GDM1 (cell line): Measurements from ENCODE around the gene HIP1R.

Experiments used
- DNase-seq: peaks from one replicate; lab custom pipeline; 2025; lab: John Stamatoyannopoulos, UW

Gene HIP1R

DNA sequence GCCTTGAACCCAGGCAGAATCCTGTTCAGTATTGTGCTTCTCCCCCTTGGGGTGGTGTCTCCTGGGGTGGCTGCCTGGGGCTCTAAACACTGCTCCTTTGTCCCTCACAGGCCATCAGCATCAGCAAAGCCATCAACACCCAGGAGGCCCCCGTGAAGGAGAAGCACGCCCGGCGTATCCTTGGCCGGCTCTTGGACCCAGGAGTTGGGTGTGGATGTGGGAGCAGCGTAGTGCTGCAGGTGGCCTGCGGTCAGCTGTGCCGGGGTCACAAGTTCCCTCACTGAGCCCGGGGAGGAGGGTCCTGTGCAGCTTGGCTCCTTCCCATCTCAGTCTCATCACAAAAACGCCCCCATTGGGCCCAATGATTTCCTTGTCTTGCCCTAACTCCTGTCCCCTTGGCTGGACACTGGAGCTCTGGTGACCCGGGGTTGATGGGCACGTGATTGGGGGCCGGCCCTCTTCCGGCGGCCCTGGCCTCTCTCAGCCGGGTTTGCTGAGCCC, 12.7 kb downstream of the HIP1R start:
- DNase-seq, result no peak

DNA sequence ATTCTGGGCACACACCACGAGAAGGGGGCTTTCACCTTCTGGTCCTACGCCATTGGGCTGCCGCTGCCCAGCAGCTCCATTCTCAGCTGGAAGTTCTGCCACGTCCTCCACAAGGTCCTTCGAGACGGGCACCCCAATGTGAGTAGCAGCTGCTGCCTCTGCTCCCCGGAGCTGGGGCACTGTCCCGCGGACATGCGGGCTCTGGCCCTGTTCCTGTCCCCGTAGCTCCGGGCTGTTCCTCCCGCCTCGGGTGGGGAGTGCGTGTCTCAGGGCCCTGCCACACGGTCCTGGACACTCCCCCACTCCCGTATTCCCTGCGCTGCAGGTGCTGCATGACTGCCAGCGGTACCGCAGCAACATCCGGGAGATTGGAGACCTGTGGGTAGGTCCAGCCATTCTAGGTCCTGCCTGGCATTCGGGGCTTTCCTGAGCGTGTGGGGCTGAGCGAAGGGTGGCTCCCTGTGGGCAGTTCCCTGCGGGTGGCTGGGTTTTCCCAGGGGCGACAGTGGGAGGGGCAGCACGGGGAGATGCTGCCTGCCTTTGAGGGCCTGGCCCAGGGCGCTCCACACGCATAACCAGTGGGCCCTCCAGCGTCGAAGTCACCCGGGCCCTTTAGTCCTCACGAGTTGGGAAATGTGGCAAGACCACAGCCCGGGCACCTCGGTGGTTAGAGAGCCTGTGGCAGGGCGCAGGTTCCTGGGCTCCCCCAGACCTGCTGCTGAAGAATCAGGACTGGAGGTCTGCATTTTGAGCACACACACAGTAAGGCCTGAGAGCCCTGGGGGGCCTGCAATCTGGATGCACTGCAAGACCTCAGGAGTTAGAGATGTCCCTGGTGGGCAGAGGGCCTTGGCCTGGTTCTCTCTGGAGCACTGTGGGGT, 13.5 kb downstream of the HIP1R start:
- no peak for DNase-seq

DNA sequence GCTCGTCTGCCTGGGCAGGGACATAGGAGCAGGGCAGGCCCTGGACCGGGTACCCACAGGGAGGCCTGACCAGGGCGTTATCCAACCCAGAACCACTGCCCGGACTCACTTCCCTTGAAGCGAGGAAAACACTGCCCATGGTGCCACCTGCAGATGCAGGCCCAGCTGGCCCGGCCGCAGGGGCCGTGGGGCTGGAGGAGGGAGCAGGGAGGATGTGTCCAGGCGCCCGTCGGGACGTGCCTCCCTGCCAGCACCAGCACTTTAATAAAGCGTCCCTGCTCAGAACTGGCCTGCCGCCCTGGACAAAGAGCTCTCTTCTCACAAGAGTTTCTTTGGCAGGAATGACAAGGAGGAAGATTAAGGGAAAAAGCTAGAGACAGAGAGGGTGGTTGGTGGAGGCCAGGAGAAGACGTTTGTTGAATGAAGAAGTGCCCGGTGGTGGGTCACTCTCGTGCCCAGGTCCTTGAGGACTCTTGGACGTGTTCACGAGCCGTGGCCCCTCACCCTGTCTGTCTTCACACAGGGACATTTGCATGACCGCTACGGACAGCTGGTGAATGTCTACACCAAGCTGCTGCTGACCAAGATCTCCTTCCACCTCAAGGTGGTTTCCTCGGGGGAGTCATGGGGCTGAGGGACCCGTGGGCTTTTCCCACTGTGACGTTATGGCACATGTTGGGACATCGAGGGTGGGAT, 14.2 kb downstream of the HIP1R start:
- no peak for DNase-seq

DNA sequence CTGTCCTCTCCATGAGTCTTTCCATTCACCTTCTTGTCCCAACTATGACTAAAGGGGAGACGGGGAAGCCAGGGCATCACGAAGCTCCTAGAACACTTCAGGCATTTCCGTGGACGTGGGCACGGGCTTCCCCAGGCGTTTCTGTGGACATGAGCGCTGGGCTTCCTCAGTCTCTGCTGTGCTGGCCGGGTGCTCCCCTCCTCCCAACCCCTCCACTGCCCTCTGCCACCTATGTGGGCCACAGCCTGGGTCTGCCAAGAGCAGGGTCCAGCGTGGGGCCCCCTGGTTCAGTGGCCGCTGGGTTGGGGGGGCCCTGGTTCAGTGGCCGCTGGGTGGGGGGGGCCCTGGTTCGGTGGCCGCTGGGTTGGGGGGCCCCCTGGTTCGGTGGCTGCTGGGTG, 14.8 kb downstream of the HIP1R start:
- DNase-seq, result no peak

DNA sequence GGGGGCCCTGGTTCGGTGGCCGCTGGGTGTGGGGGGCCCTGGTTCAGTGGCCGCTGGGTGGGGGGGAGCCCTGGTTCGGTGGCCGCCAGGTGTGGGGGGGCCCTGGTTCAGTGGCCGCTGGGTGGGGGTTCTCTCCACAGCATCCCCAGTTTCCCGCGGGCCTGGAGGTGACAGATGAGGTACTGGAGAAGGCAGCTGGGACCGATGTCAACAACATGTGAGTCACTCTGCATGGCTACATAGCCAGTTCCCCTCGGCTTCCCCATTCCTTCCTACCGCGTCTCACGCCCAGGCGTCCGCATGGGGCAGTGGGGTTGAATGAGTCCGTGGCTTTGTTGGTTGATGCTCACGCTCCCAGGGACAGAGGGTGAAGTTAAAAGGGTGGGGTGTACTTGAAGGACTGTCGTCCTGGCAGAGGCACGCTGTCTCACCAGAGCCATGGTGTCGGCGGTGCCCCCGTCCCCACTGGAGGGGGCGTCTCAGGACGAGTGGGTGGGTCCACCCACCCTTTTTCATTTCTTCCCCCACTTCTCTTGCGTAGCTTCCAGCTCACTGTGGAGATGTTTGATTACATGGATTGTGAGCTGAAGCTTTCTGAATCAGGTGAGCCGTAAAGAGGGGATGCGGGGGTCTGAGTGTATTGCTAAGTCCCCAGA, 15.6 kb downstream of the HIP1R start:
- no peak for DNase-seq

DNA sequence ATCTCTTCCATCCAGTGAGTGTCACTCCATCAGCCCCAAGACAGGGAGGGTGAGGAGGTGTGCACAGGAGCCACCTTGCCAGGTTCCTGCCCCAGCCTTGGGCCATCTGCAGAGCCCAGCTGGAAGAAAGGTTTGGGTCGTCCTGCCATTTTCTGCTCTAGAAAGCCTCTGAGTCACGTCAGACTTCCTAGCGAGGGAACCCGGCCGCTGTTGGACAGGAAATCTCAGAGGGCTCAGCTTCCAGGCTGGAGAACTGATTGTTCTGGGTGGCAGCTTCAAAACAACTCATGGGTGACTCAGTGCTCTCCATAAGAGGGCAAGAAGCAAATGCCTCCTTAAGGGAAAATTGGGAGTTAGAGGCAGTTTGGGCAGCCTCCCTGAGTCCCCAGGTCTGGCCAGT, 16.6 kb downstream of the HIP1R start:
- DNase-seq, result no peak

DNA sequence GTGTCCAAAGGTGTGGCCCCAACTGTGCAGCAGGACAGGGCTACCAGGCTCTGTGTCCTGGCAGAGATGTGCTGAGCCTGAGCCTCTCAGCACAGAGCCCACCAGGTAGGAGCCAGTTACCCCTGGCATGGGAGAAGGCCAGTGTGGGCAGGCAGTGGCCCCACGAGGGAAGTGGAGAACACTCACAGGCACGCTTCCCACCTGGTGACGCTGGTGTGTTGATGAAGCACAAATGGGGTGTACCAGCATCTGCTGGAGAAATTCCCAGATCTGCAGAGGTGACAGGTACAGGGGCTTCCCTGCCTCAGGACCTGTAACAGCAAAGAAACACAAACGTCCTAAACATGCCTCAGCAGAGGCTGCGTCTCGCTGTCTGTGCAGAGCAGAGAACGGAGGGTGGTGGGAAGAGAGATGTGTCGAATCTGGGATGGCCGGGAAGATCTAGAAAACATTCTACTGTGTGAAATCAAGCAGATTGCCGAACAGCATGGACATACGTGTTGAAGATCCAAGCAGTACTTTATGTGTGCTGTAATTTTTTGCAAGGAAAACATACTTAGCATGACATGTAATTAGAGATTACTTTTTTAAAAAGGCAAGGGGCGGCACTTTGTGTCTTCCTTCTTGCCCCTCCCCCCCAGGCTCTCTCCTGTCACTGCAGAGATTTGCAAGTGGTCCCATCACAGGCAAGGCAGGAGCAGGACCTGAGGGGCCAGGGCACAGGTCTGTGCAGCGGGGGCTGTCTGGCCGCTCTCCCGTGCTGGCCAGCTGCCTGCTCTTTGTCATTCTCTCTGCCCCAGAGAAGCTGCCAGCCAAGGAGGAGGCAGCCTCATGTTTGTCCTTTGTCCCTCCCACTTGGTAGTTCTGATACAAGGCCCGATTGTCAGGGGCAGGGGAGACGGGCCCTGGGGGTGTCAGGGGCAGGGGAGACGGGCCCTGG, 17.3 kb downstream of the HIP1R start:
- no peak for DNase-seq

DNA sequence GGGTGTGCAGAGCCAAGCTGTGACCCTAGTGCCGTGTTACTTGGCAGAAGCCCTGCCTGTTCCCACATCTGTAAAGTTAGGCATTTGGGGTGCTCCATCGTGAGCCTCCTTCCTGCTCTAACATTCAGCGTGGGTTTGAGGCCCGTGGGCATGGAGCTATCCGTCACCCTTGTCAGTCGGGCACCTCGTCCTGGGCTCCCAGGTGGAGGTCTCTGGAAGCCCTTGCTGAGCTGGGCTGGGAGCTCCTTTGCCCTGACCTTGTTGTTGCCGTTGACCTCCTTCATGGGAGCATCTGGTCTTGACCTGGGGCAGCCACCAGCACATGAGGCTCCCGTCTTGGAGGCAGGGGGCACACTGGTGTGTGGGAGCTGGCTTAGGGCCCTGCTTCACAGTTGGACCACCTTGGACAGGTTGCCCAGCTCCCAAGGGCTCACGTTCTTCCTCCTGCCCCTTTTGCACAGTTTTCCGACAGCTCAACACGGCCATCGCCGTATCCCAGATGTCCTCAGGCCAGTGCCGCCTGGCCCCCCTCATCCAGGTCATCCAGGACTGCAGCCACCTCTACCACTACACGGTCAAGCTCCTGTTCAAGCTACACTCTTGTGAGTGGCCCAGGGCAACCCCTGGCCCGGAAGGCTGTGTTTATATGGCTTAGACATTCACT, 18.5 kb downstream of the HIP1R start:
- DNase-seq, result no peak

DNA sequence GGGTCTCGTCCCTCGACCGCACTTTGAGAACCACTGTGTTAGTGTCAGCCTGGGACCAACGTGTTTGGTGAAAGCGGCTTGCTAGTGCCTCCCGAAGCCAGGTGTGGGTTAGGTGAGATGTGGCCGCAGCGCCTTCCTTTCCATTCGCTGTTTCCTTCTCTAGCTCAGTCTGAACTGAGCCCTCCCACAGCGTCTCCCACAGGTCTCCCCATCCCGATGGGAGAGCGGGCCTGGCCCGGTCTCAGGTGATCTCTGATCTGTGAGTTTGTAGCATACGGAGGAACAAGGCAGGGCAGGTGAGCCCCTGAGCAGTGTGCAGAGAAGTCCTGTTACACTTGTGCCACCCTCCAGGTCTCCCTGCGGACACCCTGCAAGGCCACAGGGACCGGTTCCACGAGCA, 19.3 kb downstream of the HIP1R start:
- no peak for DNase-seq

DNA sequence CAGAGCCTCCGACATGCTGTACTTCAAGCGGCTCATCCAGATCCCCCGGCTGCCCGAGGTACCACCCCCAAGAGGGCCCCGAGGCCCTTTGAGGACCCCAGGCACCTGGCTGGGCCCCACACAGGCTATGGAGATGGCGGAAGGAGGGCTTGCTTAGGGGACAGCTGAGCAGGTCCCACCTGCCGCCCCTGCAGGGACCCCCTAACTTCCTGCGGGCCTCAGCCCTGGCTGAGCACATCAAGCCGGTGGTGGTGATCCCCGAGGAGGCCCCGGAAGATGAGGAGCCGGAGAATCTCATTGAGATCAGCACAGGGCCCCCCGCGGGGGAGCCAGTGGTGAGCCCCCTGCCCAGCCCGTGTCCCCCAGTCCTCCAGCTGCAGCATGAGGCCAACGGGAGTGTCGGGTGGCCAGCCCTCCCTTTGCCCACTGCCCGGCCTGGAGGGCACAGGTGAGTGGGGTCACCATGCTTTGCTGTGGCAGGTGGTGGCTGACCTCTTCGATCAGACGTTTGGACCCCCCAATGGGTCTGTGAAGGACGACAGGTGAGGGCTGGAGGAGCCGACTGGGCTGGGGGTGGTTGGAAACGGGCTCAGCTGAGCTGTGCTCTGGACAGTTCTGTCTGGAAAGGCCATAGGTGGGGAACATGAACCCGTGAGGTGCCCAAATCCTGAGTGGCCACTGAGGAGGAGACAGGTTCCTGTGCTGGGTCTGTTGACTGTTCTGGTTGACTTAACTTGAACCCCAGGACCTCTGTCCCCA, 20.0 kb downstream of the HIP1R start:
- DNase-seq, result no peak

DNA sequence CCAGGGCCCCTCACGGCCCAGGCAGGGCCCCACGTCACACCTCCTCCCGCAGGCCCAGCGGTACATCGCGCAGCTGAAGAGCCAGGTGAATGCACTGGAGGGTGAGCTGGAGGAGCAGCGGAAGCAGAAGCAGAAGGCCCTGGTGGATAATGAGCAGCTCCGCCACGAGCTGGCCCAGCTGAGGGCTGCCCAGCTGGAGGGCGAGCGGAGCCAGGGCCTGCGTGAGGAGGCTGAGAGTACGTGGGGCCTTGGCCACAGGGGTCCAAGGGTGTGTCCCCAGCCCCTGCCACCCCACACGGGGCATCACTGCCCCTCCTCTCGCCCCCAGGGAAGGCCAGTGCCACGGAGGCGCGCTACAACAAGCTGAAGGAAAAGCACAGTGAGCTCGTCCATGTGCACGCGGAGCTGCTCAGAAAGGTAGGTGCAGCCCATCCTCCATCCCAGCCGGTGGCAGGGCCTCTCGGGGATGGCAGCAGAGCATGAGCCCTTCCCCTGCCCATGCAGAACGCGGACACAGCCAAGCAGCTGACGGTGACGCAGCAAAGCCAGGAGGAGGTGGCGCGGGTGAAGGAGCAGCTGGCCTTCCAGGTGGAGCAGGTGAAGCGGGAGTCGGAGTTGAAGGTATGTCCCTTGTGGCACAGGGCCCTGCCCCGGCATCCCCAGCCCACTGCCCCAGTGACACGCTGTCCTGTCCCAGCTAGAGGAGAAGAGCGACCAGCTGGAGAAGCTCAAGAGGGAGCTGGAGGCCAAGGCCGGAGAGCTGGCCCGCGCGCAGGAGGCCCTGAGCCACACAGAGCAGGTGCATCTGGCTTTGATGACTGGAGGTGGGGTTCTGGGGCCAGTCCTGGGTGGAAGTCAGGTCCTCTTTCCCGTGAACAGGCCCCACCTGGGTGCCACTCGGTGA, 20.9 kb downstream of the HIP1R start:
- no peak for DNase-seq

DNA sequence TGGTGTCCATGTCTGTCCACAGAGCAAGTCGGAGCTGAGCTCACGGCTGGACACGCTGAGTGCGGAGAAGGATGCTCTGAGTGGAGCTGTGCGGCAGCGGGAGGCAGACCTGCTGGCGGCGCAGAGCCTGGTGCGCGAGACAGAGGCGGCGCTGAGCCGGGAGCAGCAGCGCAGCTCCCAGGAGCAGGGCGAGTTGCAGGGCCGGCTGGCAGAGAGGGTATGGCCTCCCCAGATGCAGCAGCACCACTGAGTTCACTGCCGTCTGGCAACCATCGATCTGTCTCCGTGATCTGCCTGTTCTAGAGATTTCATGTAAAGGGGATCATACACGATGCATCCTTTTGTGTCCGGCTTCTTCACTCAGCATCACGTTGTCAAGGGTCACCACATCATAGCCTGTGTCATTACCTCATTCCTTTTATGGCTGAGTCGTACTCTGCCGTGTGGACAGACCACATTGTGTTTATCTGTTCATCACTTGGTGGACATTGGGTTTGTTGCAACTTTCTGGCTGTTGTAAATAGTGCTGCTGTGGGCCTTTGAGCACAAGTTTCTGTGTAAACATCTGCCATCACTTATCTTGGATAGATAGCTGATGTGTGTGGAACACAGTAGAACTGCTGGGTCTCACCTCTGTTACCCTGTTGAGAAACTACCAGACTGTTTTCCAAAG, 21.9 kb downstream of the HIP1R start:
- DNase-seq, result no peak

DNA sequence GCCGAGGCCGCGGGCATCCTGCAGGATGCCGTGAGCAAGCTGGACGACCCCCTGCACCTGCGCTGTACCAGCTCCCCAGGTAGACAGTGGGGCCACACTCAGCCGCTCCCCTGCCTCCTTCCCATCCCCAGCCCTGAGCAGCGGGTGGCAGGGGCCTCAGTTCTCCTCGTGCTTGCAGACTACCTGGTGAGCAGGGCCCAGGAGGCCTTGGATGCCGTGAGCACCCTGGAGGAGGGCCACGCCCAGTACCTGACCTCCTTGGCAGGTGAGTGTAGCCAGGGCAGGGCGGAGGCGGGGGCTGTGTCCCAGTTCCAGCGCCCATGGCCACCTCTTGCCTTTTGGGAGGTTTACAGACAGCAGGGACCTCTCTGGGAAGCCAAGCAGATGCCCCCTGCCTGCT, 22.9 kb downstream of the HIP1R start:
- DNase-seq, result no peak

DNA sequence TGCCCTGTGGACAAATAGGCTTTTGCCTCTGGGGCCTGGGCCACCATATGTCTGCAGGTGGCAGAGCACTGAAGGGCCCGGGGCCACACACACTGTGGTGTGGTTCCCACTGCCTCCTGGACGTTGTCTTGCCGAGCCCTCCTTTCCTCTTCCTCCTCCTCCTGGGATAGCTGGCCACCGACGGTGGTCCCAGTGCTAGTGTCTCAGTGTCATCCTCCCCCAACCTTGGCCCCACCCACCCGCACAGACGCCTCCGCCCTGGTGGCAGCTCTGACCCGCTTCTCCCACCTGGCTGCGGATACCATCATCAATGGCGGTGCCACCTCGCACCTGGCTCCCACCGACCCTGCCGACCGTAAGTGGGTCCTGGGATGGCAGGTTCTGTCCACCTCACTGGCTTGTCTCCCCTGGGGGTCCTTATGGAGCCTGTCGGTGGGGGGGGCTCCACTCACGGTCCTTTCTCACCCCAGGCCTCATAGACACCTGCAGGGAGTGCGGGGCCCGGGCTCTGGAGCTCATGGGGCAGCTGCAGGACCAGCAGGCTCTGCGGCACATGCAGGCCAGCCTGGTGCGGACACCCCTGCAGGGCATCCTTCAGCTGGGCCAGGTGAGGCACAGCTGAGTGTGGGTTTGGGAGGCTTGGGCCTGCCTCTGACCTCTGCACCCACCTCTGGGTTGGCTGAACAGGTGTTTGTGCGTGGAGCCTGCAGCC, 23.5 kb downstream of the HIP1R start:
- DNase-seq, result no peak

DNA sequence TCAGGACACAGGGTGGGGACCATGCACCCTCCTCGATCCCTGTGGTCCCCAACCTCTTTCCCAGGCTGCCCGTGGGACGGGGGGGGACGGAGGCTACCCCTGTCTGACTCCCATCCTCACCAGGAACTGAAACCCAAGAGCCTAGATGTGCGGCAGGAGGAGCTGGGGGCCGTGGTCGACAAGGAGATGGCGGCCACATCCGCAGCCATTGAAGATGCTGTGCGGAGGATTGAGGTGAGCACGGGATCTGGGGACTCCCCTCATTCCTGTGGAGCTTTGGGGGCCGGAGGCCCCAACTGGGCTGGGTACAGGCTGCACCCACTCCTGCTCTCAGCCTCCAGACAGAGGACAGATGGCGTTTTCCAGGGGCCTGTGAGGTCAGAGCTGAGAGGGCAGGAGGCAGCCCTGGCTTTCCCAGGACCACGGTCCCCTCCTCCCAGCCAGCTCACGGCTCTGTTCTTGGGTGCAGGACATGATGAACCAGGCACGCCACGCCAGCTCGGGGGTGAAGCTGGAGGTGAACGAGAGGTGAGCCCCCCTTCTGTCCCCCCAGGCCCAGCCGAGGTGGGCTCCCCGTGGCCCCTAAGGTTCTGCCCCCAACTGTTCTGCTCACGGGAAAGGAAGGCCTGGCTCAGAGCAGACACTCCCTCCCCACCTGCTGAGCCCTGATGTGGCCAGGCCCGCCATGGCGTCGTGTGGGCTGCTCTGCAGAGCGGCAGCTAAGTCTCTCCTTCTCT, 24.2 kb downstream of the HIP1R start:
- no peak for DNase-seq

DNA sequence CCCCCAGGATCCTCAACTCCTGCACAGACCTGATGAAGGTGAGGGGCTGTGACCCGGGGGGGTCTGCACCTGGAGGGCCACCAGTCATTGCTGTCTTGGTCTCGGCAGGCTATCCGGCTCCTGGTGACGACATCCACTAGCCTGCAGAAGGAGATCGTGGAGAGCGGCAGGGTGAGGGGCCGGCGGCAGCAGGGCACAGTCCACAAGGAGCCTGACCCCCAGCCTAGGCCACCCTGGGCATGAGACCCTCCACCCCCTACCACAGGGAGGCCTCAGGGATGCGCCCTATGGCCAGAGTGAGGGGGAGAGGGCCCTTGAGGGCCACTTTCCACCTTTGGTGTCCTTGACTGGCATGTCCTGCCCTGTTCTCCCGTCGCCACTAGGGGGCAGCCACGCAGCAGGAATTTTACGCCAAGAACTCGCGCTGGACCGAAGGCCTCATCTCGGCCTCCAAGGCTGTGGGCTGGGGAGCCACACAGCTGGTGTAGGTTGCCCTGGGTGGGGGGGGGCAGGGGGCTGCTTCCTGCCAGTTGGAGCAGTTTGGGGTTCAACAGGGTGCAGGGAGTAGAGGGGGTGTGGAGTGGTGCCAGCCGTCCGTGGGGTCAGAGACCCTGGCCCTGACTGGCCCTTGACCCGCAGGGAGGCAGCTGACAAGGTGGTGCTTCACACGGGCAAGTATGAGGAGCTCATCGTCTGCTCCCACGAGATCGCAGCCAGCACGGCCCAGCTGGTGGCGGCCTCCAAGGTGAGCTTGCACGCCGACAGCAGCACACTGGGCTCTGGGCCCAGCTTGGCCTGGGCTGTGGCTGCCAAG, 25.0 kb downstream of the HIP1R start:
- peak; percentile 51 for DNase-seq
